ENCODE measurements around the gene PLCH1. TPM values are rescaled to one million over a fixed set of nuclear protein-coding genes. Genes with fewer than 3 reads are reported as not detected.

PLCH1 gene
- total and polyA plus RNA-seq, 2 of the 8 experiments (the other 6 are each of a cell fraction or from before 2014, with no cell fraction given), result 5.8 to 17.2 TPM

DNA sequence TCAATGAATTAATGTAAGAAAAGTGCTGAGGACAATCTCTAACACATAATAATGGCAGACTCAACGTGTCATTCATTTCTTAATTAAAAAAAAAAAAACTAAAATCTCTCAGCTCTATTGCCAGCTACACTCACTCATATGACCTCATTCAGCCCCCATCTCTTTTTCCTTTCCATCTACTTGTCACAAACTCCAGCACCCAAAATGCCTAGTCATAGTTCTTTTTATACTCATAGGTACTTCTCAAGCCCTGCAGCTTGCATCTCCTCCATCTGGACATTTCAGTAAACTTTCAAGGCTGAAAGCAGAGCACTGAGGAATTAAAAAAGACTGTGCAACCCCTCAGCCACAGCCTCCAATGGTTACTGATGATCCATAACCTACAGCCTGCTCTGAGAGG, 109.8 kb downstream of the PLCH1 start (continued):
- TF ChIP-seq, protein P1, sequence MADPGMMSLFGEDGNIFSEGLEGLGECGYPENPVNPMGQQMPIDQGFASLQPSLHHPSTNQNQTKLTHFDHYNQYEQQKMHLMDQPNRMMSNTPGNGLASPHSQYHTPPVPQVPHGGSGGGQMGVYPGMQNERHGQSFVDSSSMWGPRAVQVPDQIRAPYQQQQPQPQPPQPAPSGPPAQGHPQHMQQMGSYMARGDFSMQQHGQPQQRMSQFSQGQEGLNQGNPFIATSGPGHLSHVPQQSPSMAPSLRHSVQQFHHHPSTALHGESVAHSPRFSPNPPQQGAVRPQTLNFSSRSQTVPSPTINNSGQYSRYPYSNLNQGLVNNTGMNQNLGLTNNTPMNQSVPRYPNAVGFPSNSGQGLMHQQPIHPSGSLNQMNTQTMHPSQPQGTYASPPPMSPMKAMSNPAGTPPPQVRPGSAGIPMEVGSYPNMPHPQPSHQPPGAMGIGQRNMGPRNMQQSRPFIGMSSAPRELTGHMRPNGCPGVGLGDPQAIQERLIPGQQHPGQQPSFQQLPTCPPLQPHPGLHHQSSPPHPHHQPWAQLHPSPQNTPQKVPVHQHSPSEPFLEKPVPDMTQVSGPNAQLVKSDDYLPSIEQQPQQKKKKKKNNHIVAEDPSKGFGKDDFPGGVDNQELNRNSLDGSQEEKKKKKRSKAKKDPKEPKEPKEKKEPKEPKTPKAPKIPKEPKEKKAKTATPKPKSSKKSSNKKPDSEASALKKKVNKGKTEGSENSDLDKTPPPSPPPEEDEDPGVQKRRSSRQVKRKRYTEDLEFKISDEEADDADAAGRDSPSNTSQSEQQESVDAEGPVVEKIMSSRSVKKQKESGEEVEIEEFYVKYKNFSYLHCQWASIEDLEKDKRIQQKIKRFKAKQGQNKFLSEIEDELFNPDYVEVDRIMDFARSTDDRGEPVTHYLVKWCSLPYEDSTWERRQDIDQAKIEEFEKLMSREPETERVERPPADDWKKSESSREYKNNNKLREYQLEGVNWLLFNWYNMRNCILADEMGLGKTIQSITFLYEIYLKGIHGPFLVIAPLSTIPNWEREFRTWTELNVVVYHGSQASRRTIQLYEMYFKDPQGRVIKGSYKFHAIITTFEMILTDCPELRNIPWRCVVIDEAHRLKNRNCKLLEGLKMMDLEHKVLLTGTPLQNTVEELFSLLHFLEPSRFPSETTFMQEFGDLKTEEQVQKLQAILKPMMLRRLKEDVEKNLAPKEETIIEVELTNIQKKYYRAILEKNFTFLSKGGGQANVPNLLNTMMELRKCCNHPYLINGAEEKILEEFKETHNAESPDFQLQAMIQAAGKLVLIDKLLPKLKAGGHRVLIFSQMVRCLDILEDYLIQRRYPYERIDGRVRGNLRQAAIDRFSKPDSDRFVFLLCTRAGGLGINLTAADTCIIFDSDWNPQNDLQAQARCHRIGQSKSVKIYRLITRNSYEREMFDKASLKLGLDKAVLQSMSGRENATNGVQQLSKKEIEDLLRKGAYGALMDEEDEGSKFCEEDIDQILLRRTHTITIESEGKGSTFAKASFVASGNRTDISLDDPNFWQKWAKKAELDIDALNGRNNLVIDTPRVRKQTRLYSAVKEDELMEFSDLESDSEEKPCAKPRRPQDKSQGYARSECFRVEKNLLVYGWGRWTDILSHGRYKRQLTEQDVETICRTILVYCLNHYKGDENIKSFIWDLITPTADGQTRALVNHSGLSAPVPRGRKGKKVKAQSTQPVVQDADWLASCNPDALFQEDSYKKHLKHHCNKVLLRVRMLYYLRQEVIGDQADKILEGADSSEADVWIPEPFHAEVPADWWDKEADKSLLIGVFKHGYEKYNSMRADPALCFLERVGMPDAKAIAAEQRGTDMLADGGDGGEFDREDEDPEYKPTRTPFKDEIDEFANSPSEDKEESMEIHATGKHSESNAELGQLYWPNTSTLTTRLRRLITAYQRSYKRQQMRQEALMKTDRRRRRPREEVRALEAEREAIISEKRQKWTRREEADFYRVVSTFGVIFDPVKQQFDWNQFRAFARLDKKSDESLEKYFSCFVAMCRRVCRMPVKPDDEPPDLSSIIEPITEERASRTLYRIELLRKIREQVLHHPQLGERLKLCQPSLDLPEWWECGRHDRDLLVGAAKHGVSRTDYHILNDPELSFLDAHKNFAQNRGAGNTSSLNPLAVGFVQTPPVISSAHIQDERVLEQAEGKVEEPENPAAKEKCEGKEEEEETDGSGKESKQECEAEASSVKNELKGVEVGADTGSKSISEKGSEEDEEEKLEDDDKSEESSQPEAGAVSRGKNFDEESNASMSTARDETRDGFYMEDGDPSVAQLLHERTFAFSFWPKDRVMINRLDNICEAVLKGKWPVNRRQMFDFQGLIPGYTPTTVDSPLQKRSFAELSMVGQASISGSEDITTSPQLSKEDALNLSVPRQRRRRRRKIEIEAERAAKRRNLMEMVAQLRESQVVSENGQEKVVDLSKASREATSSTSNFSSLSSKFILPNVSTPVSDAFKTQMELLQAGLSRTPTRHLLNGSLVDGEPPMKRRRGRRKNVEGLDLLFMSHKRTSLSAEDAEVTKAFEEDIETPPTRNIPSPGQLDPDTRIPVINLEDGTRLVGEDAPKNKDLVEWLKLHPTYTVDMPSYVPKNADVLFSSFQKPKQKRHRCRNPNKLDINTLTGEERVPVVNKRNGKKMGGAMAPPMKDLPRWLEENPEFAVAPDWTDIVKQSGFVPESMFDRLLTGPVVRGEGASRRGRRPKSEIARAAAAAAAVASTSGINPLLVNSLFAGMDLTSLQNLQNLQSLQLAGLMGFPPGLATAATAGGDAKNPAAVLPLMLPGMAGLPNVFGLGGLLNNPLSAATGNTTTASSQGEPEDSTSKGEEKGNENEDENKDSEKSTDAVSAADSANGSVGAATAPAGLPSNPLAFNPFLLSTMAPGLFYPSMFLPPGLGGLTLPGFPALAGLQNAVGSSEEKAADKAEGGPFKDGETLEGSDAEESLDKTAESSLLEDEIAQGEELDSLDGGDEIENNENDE (IDR thresholded peaks at IDR 0.05; ENCODE audit: insufficient replicate concordance, low read length), result no peak
- TF ChIP-seq JUN (IDR thresholded peaks at IDR 0.05; ENCODE audit: low read depth, low read length) (no peak), RNF2 (IDR thresholded peaks at IDR 0.05; ENCODE audit: borderline replicate concordance, low read depth, low read length, missing control alignments, poor library complexity, severe bottlenecking) (no peak), ZNF274 (IDR thresholded peaks at IDR 0.05; ENCODE audit: borderline replicate concordance, extremely low read depth, low read length) (no peak), EP300 (IDR thresholded peaks at IDR 0.05; ENCODE audit: borderline replicate concordance in 1 of 2, low read depth in 2 of 2, low read length in 2 of 2) (no peak), CHD2 (IDR thresholded peaks at IDR 0.05; ENCODE audit: low read length) (no peak), PHF8 (conservative IDR thresholded peaks at IDR 0.05; ENCODE audit: low read depth, low read length) (no peak), RXRA (IDR thresholded peaks at IDR 0.05; ENCODE audit: insufficient read depth, low read depth, low read length) (no peak)
- TF ChIP-seq, protein P2, sequence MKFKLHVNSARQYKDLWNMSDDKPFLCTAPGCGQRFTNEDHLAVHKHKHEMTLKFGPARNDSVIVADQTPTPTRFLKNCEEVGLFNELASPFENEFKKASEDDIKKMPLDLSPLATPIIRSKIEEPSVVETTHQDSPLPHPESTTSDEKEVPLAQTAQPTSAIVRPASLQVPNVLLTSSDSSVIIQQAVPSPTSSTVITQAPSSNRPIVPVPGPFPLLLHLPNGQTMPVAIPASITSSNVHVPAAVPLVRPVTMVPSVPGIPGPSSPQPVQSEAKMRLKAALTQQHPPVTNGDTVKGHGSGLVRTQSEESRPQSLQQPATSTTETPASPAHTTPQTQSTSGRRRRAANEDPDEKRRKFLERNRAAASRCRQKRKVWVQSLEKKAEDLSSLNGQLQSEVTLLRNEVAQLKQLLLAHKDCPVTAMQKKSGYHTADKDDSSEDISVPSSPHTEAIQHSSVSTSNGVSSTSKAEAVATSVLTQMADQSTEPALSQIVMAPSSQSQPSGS (IDR thresholded peaks at IDR 0.05; ENCODE audit: low read length), result no peak

Data from H1 (cell line).